GM15510 (cell line): ENCODE results near the gene HRH1.

Source experiments
- POLR2A ChIP-seq: IDR thresholded peaks from 3 replicates; pipeline ENCODE4 v1.6.1; 2011; ENCODE audit warnings: borderline replicate concordance; ENCODE audit not compliant: insufficient read length; ENCODE audit errors: extremely low read depth

Gene HRH1

GRCh38 chr3:11195721-11196332 lies 41.5 kb downstream of the HRH1 start:
- TF ChIP-seq POLR2A: no peak

GRCh38 chr3:11197484-11197883 lies 43.2 kb downstream of the HRH1 start:
- no peak for TF ChIP-seq POLR2A

GRCh38 chr3:11198070-11198469 lies 43.8 kb downstream of the HRH1 start:
- TF ChIP-seq POLR2A: no peak

- no peak for TF ChIP-seq POLR2A
These were observed 44.2 kb downstream of the HRH1 start for GRCh38 chr3:11198495-11198894.

DNA sequence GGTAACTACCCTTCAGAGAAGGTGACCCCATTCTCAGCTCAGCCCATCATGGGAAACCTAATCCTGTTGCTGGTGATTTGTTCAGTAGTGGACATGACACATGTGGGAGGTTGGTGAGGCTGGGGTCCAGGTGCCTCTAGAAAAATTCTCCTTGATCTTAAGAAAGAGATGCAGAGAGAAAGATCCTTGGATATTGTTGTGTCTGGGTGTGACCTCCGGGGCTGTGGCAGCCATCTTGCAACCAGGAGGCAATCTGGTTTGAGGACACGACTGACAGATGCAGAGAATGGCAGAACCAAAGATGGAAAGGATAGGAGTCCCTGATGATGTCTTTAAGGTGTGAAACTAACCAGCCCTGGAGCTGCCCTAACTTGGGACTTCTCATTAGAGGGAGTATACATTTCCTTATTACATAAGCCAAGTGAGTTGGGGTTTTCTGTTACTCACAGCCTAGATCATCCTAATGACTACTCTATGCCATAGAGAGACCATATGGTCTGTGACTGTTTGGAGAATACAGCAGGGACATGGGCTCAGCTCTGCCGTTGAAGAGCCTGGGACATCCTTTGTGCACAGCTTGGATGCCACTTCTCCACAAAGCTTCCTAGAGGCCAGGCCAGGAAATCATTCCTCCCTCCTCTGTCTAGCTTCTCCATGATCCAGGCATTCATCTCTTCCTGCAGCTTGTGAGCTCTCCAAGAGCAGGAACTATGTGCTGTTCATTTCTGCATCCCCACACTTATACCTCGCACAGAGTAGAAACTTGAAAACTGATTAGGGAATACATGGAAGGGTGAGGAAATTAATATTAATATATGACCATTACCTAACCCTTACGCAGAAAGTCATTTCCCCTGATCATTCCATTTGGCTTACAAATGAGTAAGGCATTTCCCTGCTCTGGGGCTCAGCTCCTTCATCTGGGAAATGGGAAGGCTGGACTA lies 45.9 kb downstream of the HRH1 start:
- TF ChIP-seq POLR2A: no peak

DNA sequence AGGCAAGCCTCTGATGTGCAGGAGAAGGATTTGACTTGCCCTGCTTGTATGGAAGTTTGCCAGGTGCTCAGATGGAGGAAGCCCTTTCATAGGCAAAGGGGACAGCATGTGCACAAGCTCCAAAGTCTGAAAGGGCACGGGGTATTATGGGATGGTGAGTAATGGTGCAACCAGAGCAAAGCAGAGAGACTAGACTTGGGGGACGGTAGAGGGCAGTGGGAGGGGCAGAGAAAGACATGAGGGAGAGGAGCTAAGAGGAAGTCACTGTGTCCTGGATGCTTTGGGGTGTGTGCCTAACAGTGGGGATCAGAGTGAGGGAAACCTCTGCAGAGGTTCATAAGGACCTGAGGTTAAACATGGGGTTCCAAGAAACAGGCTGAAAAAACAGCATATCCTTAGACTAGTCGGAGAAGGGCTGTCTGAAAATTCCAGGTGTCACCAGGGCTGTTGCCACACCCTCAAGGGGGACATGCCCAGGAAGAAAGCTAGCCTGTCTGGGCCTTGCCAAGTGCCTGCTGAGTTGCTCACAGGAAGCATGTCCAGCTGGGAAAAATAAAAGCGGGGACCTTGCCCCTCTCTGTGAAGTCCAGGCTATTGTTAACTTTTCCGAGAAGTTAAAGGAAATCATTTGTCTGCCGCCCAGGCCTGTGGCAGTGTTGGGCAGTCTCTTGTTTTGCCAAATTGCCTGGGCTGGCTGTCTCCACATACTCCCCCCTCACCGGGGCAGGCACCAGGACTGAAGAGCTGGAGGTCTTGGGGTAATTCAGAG lies 47.1 kb downstream of the HRH1 start:
- no peak for TF ChIP-seq POLR2A

DNA sequence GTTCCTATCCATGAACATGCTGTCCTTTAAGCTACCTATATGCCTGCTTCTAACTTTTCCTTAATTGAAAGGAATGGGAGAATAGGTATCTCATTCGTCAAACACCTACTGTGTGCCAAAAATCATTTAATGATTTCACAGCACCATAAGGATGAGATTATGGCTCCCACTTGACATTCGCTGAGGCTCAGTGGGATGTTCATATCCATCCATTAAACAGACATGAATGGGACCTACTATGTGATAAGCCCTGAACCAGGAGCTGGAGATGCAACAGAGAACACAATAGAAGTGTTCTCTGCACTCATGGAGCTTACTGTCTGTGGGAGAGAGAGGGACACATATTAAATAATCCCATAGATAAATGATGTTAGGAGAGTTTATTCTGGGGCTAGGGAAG lies 49.7 kb downstream of the HRH1 start:
- no peak for TF ChIP-seq POLR2A

DNA sequence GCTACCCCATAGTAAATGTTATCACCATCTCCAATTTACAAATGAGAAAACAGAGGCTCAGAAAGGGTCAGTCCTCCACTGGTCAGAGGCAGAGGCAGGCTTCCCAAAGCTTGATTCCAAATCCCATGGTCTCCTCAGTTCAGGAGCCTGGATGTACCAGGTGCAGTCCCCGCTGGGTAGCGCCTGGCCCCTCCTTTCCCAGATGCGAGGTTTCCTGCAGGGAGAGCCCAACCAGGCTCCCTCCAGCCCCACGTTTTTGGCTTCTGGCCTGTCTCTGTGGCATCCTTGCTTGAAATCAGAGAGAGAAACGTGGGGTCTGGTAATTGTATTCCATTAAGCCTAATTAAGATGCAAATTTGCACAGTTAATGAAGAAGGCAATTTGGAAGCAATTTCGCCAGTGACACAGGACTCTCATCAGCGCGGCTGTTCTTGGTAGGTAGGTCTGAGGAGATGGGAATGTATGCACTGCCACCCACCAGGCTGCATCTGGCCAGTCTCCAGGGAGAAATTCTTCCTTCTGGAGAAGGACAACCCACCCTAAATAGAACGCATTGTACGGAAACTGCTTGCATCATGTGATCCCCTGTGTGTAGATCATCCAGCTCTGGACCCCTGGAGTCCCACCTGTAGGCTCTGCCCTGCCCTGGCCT lies 50.5 kb downstream of the HRH1 start:
- no peak for TF ChIP-seq POLR2A

DNA sequence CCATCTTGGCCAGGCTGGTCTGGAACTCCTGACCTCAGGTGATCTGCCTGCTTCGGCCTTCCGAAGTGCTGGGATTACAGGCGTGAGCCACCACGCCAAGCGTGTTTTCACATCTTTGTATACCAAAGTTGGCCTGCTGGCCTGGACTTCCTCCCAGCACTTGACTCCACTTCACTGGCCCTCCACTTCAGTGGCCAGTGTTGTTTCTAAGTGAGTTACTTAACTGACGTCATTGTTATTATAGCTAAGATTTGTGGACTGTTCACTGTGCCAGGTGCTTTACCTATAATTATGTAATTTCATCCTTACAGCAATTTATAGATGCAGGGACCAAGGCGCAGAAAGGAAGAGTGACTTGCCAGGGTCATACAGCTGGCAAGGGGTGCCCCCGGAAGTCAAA lies 52.0 kb downstream of the HRH1 start:
- no peak for TF ChIP-seq POLR2A

DNA sequence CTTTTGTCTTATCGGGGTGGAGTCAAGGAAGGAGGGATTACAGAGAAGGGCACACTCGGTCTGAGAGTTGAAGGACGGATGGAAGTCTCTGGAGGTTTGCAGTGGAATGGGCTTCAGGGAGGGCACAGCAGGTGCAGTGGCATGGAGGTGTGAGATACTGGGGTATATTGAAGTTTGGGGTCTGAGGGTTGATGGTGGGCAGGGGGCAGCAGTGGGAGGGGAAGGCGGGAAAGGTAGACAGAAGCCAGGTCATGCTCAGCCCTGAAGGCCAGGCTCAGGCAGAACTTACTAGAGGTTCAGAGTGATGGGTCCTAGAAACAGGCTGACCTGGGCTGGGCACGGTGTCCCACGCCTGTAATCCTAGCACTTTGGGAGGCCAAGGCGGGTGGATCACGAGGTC lies 52.7 kb downstream of the HRH1 start:
- no peak for TF ChIP-seq POLR2A

DNA sequence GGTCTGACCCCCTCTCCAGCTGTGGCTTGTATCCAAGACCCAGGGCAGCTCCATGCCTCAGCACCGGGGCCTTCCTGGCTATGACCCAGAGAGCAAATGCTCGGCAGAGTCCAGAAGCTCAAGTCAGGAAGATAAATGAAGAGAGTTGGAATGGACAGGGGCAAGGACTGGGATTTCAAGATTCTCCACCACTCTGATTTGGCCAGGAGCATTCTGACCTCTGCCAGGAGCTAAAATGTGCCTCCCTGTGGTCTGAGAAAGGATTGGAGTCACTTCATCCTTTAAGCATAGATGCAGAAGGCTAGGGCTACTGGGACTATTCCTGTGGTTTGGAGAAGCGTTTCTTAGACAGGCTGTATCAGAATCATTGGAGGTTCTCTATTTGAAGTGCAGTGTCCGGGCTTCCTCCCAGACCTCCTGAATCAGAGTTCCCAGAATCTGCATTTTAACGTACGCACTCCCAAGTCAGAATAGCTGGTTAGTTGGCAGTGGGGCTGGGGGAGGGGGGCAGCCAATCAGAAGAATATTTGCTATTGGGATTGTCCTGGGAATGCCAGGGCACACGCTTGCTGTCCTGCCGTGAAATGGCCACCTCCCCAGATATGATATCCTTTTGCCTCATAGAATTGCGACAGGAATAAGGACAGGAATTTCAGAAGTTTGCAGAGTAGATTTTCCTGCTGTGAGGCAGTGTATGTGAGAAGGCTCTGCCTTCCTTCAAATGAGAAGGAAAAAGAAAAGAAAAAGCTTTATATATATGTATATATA lies 57.4 kb downstream of the HRH1 start:
- TF ChIP-seq POLR2A: no peak

DNA sequence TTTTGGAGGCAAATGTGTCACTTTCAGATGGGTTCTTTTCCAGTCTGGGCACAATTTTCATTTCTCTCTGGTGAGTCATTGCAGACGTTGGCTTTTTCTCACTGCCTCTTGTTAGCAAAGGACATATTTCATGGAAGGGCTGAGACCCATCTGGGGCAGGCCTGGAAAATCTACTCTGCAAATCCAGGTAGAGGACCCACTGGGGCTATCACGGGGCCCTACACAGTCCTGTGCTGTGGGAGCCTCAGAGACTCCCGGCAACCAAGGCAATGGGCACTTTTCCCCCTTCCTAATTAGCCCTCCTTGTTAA lies 58.0 kb downstream of the HRH1 start:
- TF ChIP-seq POLR2A: no peak

GRCh38 chr3:11212784-11213183 lies 58.5 kb downstream of the HRH1 start:
- no peak for TF ChIP-seq POLR2A

DNA sequence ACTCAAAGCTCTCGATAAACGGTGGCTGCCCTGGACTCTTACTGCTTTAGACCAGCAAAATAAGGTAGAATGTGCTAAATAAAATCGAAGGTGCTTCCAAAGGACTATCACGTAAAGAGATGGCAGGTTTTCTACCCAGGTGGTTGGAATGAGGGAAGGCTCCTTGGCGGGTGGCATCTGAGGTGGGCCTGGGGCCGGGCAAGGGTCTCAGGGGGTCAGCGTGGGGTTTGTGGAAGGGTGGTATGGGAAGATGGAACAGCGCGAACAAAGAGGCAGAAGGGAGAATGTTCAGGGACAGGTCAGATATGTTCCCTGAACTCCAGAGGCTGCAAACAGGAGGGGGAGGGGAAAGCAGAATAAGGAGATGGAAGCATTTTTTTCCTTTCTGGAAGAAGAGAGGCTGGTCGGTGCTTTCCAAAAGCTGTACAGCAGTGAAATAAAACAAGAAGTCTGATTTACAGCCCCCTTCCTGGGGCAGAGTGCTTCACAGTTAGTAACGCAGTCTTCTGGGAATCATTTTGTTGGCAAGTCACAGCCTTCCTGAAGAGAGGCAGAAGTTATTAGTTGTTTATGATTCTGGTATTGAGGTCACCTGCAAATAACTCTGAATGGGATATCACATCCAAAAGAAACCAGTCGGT lies 59.6 kb downstream of the HRH1 start:
- no peak for TF ChIP-seq POLR2A
